ENCODE measurements around the gene PGLYRP3.

Gene PGLYRP3

DNA sequence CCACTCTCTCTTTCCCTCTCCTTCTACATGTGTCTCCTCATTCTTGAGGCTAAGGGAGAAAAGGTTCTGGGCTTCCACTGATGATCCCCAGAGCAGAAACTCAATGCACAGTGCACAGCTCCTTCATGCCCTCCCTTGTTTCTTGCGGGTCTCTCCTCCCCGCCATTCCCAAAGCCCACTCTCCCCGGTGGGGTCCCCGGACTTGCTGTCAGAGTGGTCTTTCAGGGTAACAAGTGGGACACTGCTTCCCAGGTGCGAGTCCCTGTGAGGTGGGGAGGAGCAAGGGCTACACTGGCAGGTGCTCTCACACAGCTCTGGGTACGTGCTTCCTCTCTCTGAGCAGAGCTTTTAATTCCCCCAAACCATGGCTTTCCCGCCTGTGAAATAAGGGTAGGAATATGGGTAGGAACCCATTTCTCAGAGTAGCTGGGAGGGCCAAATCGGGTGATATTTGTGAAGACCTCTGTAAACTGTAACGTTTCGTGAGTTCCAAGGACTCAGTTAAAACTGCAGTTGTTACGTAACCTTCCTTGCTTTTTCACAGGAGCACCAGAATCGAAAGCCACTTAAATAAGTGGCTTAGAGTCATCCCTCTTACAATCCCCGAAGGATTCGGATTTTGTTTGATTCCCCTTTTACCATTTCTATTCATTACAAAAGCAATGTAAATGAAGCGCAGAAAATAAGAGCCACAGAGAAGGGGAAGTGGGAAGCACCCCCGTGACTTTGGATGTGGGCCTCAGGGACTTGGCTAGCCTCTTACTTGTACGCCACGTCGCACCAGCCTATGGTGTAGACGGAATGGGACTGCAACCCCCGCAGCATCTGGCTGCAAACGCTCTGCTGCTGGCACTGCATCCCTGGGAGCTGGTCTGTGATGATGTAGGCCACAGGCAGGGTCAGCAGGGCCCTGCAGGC is 6.2 kb downstream of the PGLYRP3 start:
- TF ChIP-seq CTCF (IDR thresholded peaks at IDR 0.05; ENCODE audit: insufficient read depth, missing control alignments), result no peak
- DNase-seq (ENCODE audit: insufficient read length, low spot score) (no peak), FAIRE-seq (no peak)

DNA sequence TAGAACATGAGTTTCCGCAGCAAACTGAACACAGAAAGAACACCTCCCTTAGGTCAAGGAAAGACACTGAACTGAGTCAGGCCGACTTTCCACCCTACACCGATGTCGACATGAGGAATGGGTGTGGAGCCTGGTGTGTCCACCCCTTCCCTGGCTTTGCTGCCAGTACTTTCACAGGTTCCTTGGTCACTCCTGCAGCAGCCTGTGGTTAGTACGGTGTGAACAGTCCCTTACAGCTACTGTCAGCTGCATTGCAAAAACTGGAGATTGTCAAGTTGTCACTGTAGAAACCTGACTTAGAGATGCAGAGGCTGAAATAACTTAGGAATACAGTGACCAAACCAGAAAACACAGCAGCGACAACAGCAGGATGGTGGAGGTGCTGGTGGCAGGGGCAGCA is 7.1 kb downstream of the PGLYRP3 start:
- FAIRE-seq, result no peak
- TF ChIP-seq CTCF (IDR thresholded peaks at IDR 0.05; ENCODE audit: insufficient read depth, missing control alignments), result no peak
- DNase-seq (ENCODE audit: insufficient read length, low spot score), result no peak

DNA sequence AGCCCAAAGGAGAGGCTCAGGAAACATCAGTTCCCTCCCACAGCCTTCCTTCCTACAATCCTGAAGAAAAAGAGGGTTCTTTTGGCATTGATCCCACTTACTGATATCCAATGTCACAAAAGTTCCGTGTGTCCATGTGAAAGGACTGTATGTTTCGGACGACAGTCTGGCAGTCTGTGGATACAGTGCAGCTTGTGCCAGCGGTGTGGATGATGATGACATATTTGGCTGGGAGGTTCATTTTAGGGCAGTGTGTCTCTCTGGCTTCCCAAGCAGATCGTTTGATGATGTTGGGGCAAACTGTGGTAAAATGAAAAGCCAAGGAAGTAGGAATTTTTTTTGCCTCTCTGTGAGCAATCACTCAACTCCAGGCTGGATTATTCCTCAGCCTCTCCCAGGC is 10.4 kb downstream of the PGLYRP3 start:
- TF ChIP-seq CTCF (IDR thresholded peaks at IDR 0.05; ENCODE audit: insufficient read depth, missing control alignments), result no peak
- FAIRE-seq, result no peak
- DNase-seq (ENCODE audit: insufficient read length, low spot score), result no peak

GRCh38 chr1:153293851-153294250 is 18.9 kb downstream of the PGLYRP3 start:
- DNase-seq (ENCODE audit: insufficient read length, low spot score) (no peak), FAIRE-seq (no peak)
- no peak for TF ChIP-seq CTCF (IDR thresholded peaks at IDR 0.05; ENCODE audit: insufficient read depth, missing control alignments)

- DNase-seq (ENCODE audit: insufficient read length, low spot score) (no peak), FAIRE-seq (no peak)
- no peak for TF ChIP-seq CTCF (IDR thresholded peaks at IDR 0.05; ENCODE audit: insufficient read depth, missing control alignments)
These were observed 19.3 kb downstream of the PGLYRP3 start for GRCh38 chr1:153293480-153293775.

DNA sequence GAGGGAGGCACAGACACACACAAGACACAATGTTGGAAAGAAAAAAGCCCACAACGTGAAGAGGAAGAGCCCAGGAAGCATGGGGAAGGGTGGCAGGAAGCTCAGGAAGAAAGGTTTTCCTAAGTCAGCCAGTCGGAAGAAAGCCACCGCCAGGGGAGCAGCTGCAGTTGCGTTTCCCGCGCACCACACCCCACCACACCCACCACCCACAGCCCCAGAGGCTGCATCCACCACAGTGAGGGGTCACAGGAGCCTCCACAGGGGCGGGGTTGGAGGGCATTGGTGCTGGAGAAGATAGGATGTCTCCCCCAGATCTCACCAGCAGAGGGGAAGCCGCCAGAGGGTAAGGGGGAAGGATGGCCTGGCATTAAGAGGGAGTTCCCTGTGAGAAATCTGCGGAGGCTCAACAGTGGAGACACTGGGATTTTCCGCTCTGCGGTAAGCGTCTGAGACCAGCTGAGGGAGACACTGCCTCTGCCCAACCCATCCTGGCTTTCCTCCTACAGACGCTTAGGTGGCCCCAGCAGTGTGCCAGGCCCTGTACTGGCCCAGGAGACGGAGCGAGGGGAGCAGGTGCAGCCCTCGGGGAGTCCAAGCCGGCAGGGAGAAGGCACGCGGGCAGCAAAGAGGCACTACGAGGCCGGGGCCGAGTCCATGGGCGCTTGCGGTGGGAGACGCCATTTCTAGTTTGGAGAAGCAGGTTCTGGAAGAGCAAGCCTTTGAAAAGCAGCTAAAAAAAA is 19.8 kb downstream of the PGLYRP3 start:
- no peak for FAIRE-seq
- TF ChIP-seq CTCF (IDR thresholded peaks at IDR 0.05; ENCODE audit: insufficient read depth, missing control alignments), result no peak
- no peak for DNase-seq (ENCODE audit: insufficient read length, low spot score)

- no peak for TF ChIP-seq CTCF (IDR thresholded peaks at IDR 0.05; ENCODE audit: insufficient read depth, missing control alignments)
- no peak for FAIRE-seq
- no peak for DNase-seq (ENCODE audit: insufficient read length, low spot score)
These were observed 20.6 kb downstream of the PGLYRP3 start for GRCh38 chr1:153292185-153292584.
